Sigmoid colon (tissue), 4 donors: ENCODE results near the gene MROH7.

ENCODE experiments used
- EP300 ChIP-seq, 4 donors: sonication (generic); formaldehyde crosslinking; IDR thresholded peaks; one replicate each; pipeline ENCODE4 v1.6.1; 2017; ENCODE audit warnings: antibody characterized with exemption in 4 of 4
- POLR2A ChIP-seq, 2 donors: fragments of 450-650 bp; IDR thresholded peaks; one replicate each; pipeline ENCODE4 v1.6.1; 2016; ENCODE audit warnings: antibody characterized with exemption in 2 of 2, mild to moderate bottlenecking in 2 of 2, moderate library complexity in 2 of 2

DNA sequence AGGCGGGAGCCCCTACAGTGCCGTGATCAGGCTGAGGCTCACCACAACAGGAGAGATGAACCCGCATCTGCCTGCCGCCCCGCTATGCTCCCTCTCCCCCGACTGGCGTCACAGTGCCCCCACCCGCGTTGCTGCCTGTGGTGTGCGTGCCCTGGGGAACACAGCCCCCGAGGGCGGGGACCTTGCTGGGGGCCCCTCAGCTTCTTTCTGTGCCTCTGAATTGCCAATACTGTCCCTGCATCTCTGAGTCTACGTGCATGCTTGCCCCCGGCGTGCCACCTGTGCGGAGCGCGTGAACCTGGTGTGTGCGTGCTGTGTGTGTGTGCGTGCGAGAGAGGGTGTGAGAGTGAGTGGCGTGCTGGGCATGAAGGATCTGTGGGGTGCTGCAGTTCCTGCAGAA lies 112.5 kb downstream of the MROH7 start:
- TF ChIP-seq EP300 (IDR thresholded peaks at IDR 0.05) (no peak), POLR2A (IDR thresholded peaks at IDR 0.05) (no peak)
